ENCODE results near the gene NCAN.

NCAN gene

GRCh38 chr19:19297759-19298158 is 86.0 kb downstream of the NCAN start:
- DNase-seq: no peak

GRCh38 chr19:19300613-19301012 is 88.9 kb downstream of the NCAN start:
- DNase-seq: no peak
